GM12873 (cell line): ENCODE results near the gene PIP4K2C.

Source experiments
- TF ChIP-seq, protein P1 (sequence below): IDR thresholded peaks from 2 replicates; pipeline ENCODE4 v1.5.1; 2012; ENCODE audit warnings: low read depth, mild to moderate bottlenecking, moderate library complexity, low read length, control low read depth; ENCODE audit not compliant: insufficient read depth; ENCODE audit errors: missing control alignments

The PIP4K2C gene

DNA sequence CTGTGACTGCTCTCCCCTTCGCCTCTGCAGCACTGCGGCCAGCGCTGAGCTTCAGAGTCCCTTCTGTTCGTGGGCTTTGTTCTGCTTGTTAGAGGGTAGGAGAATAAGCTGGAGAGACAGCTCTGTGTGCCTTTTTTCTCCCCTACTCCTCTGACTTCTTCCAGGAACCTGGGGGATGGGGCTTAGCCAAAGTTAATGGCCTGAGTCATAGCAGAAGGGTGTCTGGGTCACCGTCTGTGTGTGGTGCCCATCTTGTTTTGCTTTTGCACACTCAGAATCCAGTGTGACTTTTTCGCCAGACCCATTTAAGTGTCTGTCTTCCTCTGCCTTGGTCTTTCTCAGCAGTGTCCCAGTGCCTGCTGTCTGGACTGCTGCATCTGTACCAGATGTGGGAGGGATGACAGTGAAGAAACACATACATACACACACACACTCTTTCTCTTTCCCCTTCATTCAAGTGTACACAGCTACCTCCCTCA is 38.1 kb upstream of the PIP4K2C start:
- TF ChIP-seq, protein P1, sequence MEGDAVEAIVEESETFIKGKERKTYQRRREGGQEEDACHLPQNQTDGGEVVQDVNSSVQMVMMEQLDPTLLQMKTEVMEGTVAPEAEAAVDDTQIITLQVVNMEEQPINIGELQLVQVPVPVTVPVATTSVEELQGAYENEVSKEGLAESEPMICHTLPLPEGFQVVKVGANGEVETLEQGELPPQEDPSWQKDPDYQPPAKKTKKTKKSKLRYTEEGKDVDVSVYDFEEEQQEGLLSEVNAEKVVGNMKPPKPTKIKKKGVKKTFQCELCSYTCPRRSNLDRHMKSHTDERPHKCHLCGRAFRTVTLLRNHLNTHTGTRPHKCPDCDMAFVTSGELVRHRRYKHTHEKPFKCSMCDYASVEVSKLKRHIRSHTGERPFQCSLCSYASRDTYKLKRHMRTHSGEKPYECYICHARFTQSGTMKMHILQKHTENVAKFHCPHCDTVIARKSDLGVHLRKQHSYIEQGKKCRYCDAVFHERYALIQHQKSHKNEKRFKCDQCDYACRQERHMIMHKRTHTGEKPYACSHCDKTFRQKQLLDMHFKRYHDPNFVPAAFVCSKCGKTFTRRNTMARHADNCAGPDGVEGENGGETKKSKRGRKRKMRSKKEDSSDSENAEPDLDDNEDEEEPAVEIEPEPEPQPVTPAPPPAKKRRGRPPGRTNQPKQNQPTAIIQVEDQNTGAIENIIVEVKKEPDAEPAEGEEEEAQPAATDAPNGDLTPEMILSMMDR = no peak

DNA sequence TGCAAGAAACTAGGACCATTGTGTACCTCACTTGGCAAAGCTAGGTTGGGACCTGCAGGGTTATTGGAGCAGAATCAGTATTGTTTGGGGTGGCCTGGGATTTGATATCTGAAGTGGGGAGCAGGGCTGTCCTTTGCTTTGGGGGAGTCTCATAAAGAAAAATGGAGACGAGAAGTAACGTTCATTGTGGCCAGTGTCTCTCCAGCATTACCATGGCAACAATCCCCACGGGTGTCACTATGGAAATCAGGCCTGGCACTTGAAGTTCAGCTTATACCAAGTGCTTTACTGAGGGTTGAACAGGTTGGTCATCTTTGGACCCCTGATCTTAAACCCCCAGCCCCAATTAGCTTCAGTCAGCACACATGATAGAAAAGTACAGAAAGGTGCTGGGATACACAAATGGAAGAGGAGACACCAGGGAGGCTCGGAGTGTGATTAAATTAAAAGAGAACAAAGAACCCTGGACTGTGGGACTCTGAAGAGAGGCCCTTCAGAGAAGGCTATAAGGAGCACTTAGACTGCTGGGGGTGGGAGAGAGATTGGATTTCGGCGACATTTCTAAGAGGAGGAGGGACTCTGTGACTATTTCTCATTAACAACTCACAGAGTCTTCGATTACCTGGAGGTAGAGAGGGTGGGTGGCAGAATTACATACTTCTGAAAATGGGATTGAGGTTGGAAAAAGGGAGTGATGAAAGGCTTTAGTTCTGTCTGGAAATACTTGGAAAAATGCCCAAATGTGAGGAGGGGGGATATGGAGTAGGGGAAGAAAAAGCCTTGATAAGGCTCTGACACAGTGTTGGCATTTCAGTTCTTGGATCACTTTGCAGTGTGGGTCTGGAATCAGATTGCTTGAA is 37.4 kb upstream of the PIP4K2C start:
- TF ChIP-seq, protein P1 = no peak

DNA sequence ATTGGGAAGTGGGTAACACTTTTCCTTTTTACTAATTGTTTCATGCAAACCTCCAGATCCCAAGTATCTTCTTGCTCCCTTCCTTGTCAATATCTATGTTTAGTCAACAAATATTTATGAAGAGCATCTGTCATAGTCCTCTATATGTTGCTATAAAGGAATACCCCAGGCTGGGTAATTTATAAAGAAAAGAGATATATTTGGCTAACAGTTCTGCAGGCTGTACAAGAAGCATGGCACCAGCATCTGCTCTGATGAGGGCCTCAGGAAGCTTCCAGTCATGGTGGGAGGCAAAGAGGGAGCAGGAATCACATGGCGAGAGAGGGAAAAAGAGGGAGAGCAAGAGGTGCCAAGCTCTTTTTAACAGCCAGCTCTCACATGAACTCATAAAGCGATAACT is 36.5 kb upstream of the PIP4K2C start:
- TF ChIP-seq, protein P1 = no peak

DNA sequence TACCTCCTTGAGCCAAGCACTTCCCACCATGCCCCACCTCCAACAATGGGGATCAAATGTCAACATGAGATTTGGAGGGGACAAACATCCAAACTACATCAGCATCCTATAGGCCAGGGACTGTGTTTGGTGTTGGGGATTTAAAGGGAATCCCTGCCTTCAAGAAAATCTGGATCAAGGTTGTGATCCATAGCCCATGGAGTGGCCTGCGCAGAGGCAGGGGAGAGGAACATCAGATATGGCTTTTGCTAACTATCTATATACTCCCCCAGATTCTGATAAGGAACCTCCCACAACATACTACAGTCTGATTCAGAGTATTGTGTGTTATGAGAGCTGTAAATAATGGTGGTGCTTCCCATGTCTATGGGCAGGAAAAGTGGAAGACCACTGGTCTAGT is 36.1 kb upstream of the PIP4K2C start:
- TF ChIP-seq, protein P1 = no peak

DNA sequence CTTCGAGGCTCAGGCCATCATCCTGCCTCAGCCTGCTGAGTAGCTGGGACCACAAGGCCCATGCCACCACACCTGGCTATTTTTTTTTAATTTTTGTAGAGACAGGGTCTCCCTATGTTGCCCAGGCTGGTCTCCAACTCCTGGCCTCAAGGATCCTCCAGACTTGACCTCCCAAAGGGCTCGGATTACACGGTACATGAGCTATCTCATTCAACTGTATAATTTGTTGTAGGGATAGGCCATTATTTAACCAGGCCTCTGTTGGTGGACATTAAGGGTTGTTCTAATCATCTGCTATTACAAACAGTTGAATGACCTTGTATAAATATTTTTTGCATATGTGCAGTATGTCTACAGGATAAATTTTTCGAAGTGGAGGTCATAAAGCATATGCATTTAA is 32.1 kb upstream of the PIP4K2C start:
- TF ChIP-seq, protein P1 = no peak

DNA sequence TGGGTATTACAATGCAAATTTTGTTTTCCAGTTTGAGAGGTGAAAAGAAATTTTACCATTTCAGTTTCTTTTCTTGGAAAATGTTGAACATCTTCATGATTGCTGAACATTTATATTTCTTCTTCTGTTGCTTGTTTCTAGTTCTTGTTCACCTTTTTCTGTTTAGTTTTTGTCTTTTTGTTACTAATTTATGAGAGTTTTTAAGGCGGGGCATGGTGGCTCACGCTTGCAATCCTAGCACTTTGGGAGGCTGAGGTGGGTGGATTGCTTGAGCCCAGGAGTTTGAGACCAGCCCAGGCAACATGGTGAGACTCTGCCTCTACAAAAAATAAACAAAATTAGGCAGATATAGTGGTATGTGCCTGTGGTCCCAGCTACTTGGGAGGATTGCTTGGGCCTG is 30.5 kb upstream of the PIP4K2C start:
- TF ChIP-seq, protein P1 = no peak

DNA sequence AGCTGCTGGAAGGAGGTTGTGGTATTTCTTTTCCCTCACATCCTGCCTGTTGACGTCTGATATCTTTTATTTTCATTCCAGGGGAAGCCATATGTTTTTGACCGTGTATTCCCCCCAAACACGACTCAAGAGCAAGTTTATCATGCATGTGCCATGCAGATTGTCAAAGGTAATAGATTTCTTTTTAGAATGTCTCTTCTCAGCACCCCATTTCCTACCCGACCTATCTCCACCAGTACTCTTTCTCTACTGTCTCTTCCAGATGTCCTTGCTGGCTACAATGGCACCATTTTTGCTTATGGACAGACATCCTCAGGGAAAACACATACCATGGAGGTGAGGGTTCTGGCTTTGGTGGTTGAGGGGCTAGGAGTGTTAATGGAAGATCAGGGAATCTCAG is 27.6 kb upstream of the PIP4K2C start:
- TF ChIP-seq, protein P1 = no peak
